ENCODE data around the gene CD27.
"Not testable (repeated sequence)": the region's sequence is repeated elsewhere in the genome, so short reads cannot be mapped to it uniquely, and the experiment has no call there.

The CD27 gene

DNA sequence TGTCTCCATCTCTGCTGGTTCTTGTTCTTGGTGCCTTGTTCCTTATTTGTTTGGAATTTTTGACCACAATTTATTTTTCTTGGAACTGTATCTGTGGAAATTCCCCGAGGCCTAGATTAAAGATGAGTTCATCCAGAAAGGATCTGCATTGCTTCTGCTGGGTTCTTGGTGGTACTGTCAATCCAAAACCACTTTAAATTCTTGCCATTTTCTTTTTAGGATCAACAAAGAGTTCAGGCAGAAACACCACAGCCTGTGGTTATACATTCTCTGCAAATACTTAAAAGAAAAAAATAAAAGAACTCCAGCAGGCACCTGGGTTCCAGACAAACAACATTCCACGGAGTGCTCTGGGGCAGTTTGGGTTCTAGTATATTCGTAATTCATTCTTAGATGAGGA is 31.7 kb downstream of the CD27 start:
- Histone ChIP-seq H3K79me2 (ENCODE audit: low read length) (no peaks in the 10 kb centered on the region), H3K27me3 (replicated peaks; ENCODE audit: insufficient read depth, low read length) (peaks cover 32% of the 10 kb centered on the region; the same call in 1 of the 2 replicates), H3F3A (ENCODE audit: insufficient read depth, low read length) (0 out of 2 replicates have a peak, but pooled peaks cover under 1% of the 10 kb centered on the region), H3K27ac (ENCODE audit: low read length) (no peak overlapping the region), H3K9ac (ENCODE audit: low read length) (no peak overlapping the region), H3K4me2 (ENCODE audit: low read depth, low read length) (no peak overlapping the region), H4K20me1 (ENCODE audit: insufficient read depth, low read length) (no peaks in the 10 kb centered on the region), H3K9me3 (replicated peaks; ENCODE audit: insufficient read depth, low read length) (no peaks in the 10 kb centered on the region), H3K4me3 (ENCODE audit: low read length) (no peak overlapping the region), H2AFZ (ENCODE audit: low read length) (no peak overlapping the region), H3K4me1 (ENCODE audit: low read length) (no peaks in the 10 kb centered on the region), H3K9me2 (replicated peaks; ENCODE audit: insufficient read depth, low read length) (no peaks in the 10 kb centered on the region), H3K36me3 (replicated peaks; ENCODE audit: insufficient read depth, low read length) (no peaks in the 10 kb centered on the region)
- DNase-seq: no peak
- TF ChIP-seq EZH2phosphoT487 (IDR thresholded peaks at IDR 0.05; ENCODE audit: low read length): no peak
- TF ChIP-seq, protein P1, sequence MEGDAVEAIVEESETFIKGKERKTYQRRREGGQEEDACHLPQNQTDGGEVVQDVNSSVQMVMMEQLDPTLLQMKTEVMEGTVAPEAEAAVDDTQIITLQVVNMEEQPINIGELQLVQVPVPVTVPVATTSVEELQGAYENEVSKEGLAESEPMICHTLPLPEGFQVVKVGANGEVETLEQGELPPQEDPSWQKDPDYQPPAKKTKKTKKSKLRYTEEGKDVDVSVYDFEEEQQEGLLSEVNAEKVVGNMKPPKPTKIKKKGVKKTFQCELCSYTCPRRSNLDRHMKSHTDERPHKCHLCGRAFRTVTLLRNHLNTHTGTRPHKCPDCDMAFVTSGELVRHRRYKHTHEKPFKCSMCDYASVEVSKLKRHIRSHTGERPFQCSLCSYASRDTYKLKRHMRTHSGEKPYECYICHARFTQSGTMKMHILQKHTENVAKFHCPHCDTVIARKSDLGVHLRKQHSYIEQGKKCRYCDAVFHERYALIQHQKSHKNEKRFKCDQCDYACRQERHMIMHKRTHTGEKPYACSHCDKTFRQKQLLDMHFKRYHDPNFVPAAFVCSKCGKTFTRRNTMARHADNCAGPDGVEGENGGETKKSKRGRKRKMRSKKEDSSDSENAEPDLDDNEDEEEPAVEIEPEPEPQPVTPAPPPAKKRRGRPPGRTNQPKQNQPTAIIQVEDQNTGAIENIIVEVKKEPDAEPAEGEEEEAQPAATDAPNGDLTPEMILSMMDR (IDR thresholded peaks at IDR 0.05; ENCODE audit: low read length): no peak
- no peak for TF ChIP-seq EZH2 (optimal IDR thresholded peaks at IDR 0.05; ENCODE audit: low read depth, low read length)

DNA sequence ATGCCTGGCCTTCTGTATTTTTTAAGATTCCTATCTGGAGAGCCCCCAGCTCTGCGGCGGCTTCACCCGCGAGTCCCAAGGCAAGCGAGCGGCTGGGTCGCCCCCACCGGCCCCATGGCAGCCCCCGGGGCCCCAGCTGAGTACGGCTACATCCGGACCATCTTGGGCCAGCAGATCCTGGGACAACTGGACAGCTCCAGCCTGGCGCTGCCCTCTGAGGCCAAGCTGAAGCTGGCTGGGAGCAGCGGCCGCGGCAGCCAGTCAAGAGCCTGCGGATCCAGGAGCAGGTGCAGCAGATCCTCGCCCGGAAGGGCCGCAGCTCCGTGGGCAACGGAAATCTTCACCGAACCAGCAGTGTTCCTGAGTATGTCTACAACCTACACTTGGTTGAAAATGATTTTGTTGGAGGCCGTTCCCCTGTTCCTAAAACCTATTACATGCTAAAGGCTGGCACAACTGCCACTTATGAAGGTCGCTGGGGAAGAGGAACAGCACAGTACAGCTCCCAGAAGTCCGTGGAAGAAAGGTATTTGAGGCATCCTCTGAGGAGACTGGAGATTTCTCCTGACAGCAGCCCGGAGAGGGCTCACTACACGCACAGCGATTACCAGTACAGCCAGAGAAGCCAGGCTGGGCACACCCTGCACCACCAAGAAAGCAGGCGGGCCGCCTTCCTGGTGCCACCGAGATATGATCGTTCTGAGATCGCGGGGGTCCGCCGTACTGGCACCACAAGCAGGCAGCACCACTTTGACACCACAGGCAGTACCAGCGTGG is 33.0 kb downstream of the CD27 start:
- not testable (repeated sequence) for H3K9ac ChIP-seq (ENCODE audit: low read length); H4K20me1 ChIP-seq (ENCODE audit: insufficient read depth, low read length); H3K4me1 ChIP-seq (ENCODE audit: low read length); H3F3A ChIP-seq (ENCODE audit: insufficient read depth, low read length); H3K4me3 ChIP-seq (ENCODE audit: low read length); H3K79me2 ChIP-seq (ENCODE audit: low read length); H3K9me3 ChIP-seq (replicated peaks; ENCODE audit: insufficient read depth, low read length); H3K4me2 ChIP-seq (ENCODE audit: low read depth, low read length); H3K27ac ChIP-seq (ENCODE audit: low read length); DNase-seq; H2AFZ ChIP-seq (ENCODE audit: low read length); H3K9me2 ChIP-seq (replicated peaks; ENCODE audit: insufficient read depth, low read length); H3K36me3 ChIP-seq (replicated peaks; ENCODE audit: insufficient read depth, low read length)
- peaks cover 32% of the 10 kb centered on the region; the same call in 1 of the 2 replicates for H3K27me3 ChIP-seq (replicated peaks; ENCODE audit: insufficient read depth, low read length)

GRCh38 chr12:6478416-6478815 is 33.7 kb downstream of the CD27 start:
- Histone ChIP-seq H3K27me3 (replicated peaks; ENCODE audit: insufficient read depth, low read length) (peaks cover 32% of the 10 kb centered on the region; the same call in 1 of the 2 replicates), H3K4me3 (ENCODE audit: low read length) (no peak overlapping the region), H3K4me2 (ENCODE audit: low read depth, low read length) (no peak overlapping the region), H3K27ac (ENCODE audit: low read length) (no peak overlapping the region), H3F3A (ENCODE audit: insufficient read depth, low read length) (no peaks in the 10 kb centered on the region), H3K4me1 (ENCODE audit: low read length) (no peaks in the 10 kb centered on the region), H3K9me3 (replicated peaks; ENCODE audit: insufficient read depth, low read length) (no peaks in the 10 kb centered on the region), H3K9me2 (replicated peaks; ENCODE audit: insufficient read depth, low read length) (no peaks in the 10 kb centered on the region), H4K20me1 (ENCODE audit: insufficient read depth, low read length) (no peaks in the 10 kb centered on the region), H2AFZ (ENCODE audit: low read length) (no peak overlapping the region), H3K79me2 (ENCODE audit: low read length) (no peaks in the 10 kb centered on the region), H3K9ac (ENCODE audit: low read length) (no peak overlapping the region), H3K36me3 (replicated peaks; ENCODE audit: insufficient read depth, low read length) (no peaks in the 10 kb centered on the region)
- TF ChIP-seq EZH2 (optimal IDR thresholded peaks at IDR 0.05; ENCODE audit: low read depth, low read length) (no peak), EZH2phosphoT487 (IDR thresholded peaks at IDR 0.05; ENCODE audit: low read length) (no peak)
- TF ChIP-seq, protein P1 (IDR thresholded peaks at IDR 0.05; ENCODE audit: low read length): no peak
- DNase-seq: no peak

DNA sequence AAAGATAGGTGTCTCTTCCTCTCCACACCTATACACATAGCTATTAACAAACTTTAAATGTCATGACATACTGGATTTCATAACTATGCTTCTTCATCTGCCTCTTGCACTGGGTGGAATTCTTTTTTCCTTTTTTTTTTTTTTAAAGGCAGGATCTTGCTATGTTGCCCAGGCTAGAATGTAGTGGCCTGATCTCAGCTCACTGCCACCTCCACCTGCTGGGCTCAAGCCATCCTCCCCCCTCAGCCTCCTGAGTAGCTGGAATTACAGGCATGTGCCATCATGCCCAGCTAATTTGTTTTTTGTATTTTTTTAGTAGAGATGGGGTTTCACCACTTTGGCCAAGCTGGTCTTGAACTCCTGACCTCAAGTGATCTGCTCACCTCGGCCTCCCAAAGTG is 43.5 kb downstream of the CD27 start:
- H3K4me2 ChIP-seq (ENCODE audit: low read depth, low read length): no peak overlapping the region
- H3K27me3 ChIP-seq (replicated peaks; ENCODE audit: insufficient read depth, low read length): no peaks in the 10 kb centered on the region
- TF ChIP-seq EZH2 (optimal IDR thresholded peaks at IDR 0.05; ENCODE audit: low read depth, low read length) (no peak), EZH2phosphoT487 (IDR thresholded peaks at IDR 0.05; ENCODE audit: low read length) (no peak)
- TF ChIP-seq, protein P1 (IDR thresholded peaks at IDR 0.05; ENCODE audit: low read length): no peak
- H3K4me3 ChIP-seq (ENCODE audit: low read length): no peak overlapping the region
- DNase-seq: no peak
- H3K9ac ChIP-seq (ENCODE audit: low read length): no peak overlapping the region
- no peaks in the 10 kb centered on the region; the same call in 1 of the 2 replicates for H3K36me3 ChIP-seq (replicated peaks; ENCODE audit: insufficient read depth, low read length)
- H4K20me1 ChIP-seq (ENCODE audit: insufficient read depth, low read length): no peaks in the 10 kb centered on the region
- H3K27ac ChIP-seq (ENCODE audit: low read length): no peak overlapping the region
- H3F3A ChIP-seq (ENCODE audit: insufficient read depth, low read length): peaks cover under 1% of the 10 kb centered on the region
- H3K9me2 ChIP-seq (replicated peaks; ENCODE audit: insufficient read depth, low read length): no peaks in the 10 kb centered on the region
- H3K4me1 ChIP-seq (ENCODE audit: low read length): peaks cover 6% of the 10 kb centered on the region; the same call in 1 of the 2 replicates
- peaks cover 15% of the 10 kb centered on the region for H3K79me2 ChIP-seq (ENCODE audit: low read length)
- H3K9me3 ChIP-seq (replicated peaks; ENCODE audit: insufficient read depth, low read length): no peaks in the 10 kb centered on the region
- H2AFZ ChIP-seq (ENCODE audit: low read length): no peak overlapping the region
